Retinal pigment epithelial cell (primary cell): ENCODE data around the gene TUBA1A.

Experiments used
- DNase-seq: peaks from one replicate; pipeline ENCODE4 v3.0.0-alpha.2; 2010; ENCODE audit warnings: low read depth
- H3K4me3 ChIP-seq: 2 replicates; pipeline ENCODE4 v1.5.1; 2011; ENCODE audit warnings: mild to moderate bottlenecking, low read length, control low read depth, moderate library complexity
- CTCF ChIP-seq: conservative IDR thresholded peaks from 2 replicates; pipeline ENCODE4 v1.5.1; 2011; ENCODE audit warnings: low read depth, low read length, control low read depth, inconsistent platforms

TUBA1A gene

GRCh38 chr12:49230176-49230804 lies 41.4 kb upstream of the TUBA1A start:
- H3K4me3 ChIP-seq: no peak overlapping the region
- TF ChIP-seq CTCF: no peak
- DNase-seq: no peak

DNA sequence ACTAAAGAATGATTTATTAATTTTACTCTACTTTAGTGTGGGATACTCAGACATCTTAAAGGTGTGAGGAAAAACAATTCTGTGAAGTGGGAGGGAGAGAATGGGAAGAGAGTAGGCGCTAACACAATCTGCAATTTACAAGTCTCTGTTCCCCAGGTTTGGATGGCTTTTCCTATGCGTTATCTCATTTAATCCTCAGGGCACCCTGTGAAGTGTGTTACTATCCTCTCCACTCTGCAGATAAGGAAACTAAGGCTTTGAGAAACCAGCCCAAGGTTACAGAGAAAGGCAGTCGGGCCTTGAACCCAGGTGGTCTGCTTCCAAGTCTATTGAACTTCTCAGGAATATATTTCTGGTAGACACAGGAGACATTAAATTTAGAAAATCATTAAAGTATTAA lies 39.8 kb upstream of the TUBA1A start:
- no peak for DNase-seq
- no peak for TF ChIP-seq CTCF
- no peak overlapping the region for H3K4me3 ChIP-seq

- TF ChIP-seq CTCF: no peak
- DNase-seq: no peak
- H3K4me3 ChIP-seq: no peak overlapping the region
Measured at GRCh38 chr12:49227713-49228112, 38.8 kb upstream of the TUBA1A start.

GRCh38 chr12:49225576-49226166 lies 36.8 kb upstream of the TUBA1A start:
- TF ChIP-seq CTCF: peak; percentile 26
- DNase-seq: no peak
- no peak overlapping the region for H3K4me3 ChIP-seq

- H3K4me3 ChIP-seq: no peak overlapping the region
- no peak for DNase-seq
- TF ChIP-seq CTCF: no peak
Measured at GRCh38 chr12:49223590-49224369, 34.9 kb upstream of the TUBA1A start.

- no peak for DNase-seq
- no peak for TF ChIP-seq CTCF
- no peak overlapping the region for H3K4me3 ChIP-seq
Measured at GRCh38 chr12:49223122-49223521, 34.2 kb upstream of the TUBA1A start.

GRCh38 chr12:49220972-49221371 lies 32.1 kb upstream of the TUBA1A start:
- DNase-seq: no peak
- no peak for TF ChIP-seq CTCF
- H3K4me3 ChIP-seq: no peak overlapping the region
